ENCODE results near the gene CADPS.

CADPS gene

DNA sequence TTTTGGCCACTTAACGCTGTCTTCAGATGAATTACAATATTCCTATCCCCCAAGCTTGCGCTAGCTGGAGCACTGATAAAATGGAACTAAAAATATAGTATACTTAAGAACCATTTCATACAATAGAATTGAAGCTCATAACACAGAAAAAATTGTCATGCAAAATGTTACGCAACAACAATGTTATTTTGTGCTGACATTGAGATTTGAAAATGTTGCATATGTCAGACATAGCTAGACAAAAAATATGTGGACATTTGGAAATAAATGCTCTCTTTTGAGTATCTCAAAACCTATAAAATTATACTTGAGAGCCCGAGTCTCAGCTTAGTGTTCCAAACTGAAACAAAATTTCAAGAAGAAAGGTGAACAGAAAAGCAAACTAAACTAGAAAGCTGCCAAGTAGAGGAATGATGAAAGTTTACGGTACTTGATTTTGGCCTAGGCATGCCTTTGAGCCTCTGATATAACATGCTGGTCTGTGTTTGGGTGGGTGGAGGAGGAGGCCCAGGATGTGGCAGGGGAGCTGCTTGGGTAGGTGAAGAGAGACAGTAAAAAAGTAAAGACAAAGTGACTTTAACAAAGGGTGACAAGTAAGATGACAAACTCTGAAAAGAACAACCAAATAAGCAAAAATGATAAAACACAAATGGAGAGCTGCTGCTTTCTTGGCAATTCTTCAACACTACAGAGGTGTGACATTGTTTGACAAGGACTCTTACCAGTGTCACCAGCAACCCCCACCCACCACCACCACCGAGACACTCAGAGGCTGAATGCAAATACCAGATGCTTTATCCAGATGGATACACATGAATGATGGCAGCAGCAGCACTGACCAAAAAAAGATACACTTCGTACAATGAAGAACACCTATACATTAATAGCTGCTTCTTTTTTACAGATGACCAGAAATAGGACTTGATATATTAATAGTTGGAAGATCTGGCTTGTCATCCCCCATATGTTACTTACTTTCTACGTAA is 372.6 kb downstream of the CADPS start:
- H2AFZ ChIP-seq (ENCODE audit: low read depth, low read length): no peak overlapping the region
- no peaks in the 10 kb centered on the region for H3K4me1 ChIP-seq (ENCODE audit: insufficient read depth, low read length)
- no peak overlapping the region for H3K4me3 ChIP-seq (ENCODE audit: low read length)
- peaks cover 9% of the 10 kb centered on the region for H3K27me3 ChIP-seq (ENCODE audit: insufficient read depth, low read length)
- H3K36me3 ChIP-seq (ENCODE audit: insufficient read depth, low read length): no peaks in the 10 kb centered on the region
- H3K9me3 ChIP-seq (ENCODE audit: low read length): no peaks in the 10 kb centered on the region

DNA sequence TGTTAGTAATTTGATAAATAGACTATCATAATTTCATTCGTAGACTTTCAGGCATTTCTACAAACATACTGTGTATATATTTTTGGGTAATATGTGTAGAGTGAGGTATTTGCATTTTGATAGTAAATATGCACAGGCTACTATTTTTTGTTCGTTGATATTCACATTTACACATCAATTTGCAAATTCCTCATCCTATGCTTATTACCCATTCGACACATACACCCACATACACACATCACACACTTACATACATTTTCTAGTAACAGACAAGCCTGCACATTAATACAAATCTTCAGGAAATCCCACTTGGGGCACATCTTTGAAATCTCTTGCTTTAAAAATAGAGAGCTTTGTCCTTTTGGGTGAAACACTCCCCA is 373.9 kb downstream of the CADPS start:
- H2AFZ ChIP-seq (ENCODE audit: low read depth, low read length): no peak overlapping the region

GRCh38 chr3:62500556-62501288 is 374.5 kb downstream of the CADPS start:
- H3K4me1 ChIP-seq (ENCODE audit: insufficient read depth, low read length): no peaks in the 10 kb centered on the region
- no peaks in the 10 kb centered on the region for H3K36me3 ChIP-seq (ENCODE audit: insufficient read depth, low read length)
- no peak overlapping the region for H2AFZ ChIP-seq (ENCODE audit: low read depth, low read length)
- H3K4me3 ChIP-seq (ENCODE audit: low read length): no peak overlapping the region
- H3K9me3 ChIP-seq (ENCODE audit: low read length): no peaks in the 10 kb centered on the region
- H3K27me3 ChIP-seq (ENCODE audit: insufficient read depth, low read length): peaks cover 12% of the 10 kb centered on the region

More for the DNA sequence above, 373.9 kb downstream of the CADPS start:
- H3K4me3 ChIP-seq (ENCODE audit: low read length): no peak overlapping the region
- no peaks in the 10 kb centered on the region for H3K36me3 ChIP-seq (ENCODE audit: insufficient read depth, low read length)
- H3K4me1 ChIP-seq (ENCODE audit: insufficient read depth, low read length): no peaks in the 10 kb centered on the region
- peaks cover 12% of the 10 kb centered on the region for H3K27me3 ChIP-seq (ENCODE audit: insufficient read depth, low read length)
- no peaks in the 10 kb centered on the region for H3K9me3 ChIP-seq (ENCODE audit: low read length)

- peaks cover 3% of the 10 kb centered on the region for H3K27me3 ChIP-seq (ENCODE audit: insufficient read depth, low read length)
- no peaks in the 10 kb centered on the region for H3K4me1 ChIP-seq (ENCODE audit: insufficient read depth, low read length)
- no peaks in the 10 kb centered on the region for H3K36me3 ChIP-seq (ENCODE audit: insufficient read depth, low read length)
- H2AFZ ChIP-seq (ENCODE audit: low read depth, low read length): no peak overlapping the region
- H3K9me3 ChIP-seq (ENCODE audit: low read length): no peaks in the 10 kb centered on the region
- no peak overlapping the region for H3K4me3 ChIP-seq (ENCODE audit: low read length)
Measured at GRCh38 chr3:62497156-62497555, 378.1 kb downstream of the CADPS start.

DNA sequence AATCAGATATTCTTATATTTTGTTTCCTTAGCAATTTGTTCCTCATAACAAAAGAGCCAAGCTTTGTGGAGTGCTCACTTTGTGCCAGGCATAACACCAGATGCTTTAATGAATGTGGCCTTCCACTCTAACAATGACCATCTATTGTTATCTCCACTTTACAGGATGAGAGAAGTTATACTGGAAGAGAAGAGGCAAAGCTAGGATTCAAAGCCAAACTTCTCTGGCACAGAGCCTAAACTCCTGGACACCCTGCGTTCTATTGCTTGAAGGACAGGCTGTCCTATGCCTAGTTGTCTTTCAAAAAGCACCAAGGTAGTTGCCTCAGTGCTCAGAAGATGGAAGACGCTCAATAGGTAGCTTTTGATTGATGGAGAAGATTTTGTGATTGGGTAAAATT is 378.7 kb downstream of the CADPS start:
- Histone ChIP-seq H3K36me3 (ENCODE audit: insufficient read depth, low read length) (no peaks in the 10 kb centered on the region), H3K4me3 (ENCODE audit: low read length) (no peak overlapping the region), H3K4me1 (ENCODE audit: insufficient read depth, low read length) (no peaks in the 10 kb centered on the region), H3K27me3 (ENCODE audit: insufficient read depth, low read length) (peaks cover 3% of the 10 kb centered on the region), H3K9me3 (ENCODE audit: low read length) (no peaks in the 10 kb centered on the region), H2AFZ (ENCODE audit: low read depth, low read length) (no peak overlapping the region)

DNA sequence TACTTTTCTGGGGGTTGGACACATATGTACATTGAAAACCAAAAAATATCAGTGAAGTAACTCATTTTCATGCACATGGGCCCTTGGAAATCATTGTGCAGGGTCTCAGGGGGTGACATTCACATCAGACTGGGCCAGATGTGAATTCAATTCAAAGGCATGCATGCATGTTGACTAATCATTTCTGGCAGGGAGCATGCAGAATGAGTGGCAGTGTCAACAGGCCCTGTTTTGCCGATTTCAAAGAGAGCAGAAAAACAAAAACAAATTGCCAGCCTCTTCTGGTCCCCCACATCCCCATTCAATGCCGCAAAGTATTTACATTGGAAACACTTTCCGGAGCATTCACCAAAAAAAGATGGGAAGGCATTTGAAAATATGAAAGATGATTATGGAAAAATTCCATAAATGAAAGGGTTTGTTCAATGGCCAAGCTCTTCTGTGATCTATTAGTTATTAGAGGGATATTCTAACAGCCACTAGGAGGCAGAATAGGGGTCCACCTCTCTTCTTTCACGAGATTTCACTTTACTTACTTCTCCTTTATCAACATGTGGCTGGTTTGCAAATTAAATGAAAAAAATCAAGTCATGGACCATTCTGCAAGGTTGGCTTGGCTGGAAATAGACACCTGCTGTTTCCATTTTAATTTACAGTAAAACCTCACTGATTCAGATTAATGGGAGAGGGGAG is 382.0 kb downstream of the CADPS start:
- H3K36me3 ChIP-seq (ENCODE audit: insufficient read depth, low read length): no peaks in the 10 kb centered on the region
- no peaks in the 10 kb centered on the region for H3K9me3 ChIP-seq (ENCODE audit: low read length)
- H3K4me3 ChIP-seq (ENCODE audit: low read length): no peak overlapping the region
- H2AFZ ChIP-seq (ENCODE audit: low read depth, low read length): no peak overlapping the region
- peaks cover 3% of the 10 kb centered on the region for H3K27me3 ChIP-seq (ENCODE audit: insufficient read depth, low read length)
- H3K4me1 ChIP-seq (ENCODE audit: insufficient read depth, low read length): no peaks in the 10 kb centered on the region

GRCh38 chr3:62482961-62483360 is 392.3 kb downstream of the CADPS start:
- Histone ChIP-seq H3K27me3 (ENCODE audit: insufficient read depth, low read length) (peaks cover 11% of the 10 kb centered on the region), H3K4me3 (ENCODE audit: low read length) (no peak overlapping the region), H3K4me1 (ENCODE audit: insufficient read depth, low read length) (no peaks in the 10 kb centered on the region), H3K36me3 (ENCODE audit: insufficient read depth, low read length) (no peaks in the 10 kb centered on the region), H2AFZ (ENCODE audit: low read depth, low read length) (no peak overlapping the region), H3K9me3 (ENCODE audit: low read length) (no peaks in the 10 kb centered on the region)

- H3K27me3 ChIP-seq (ENCODE audit: insufficient read depth, low read length): peaks cover 13% of the 10 kb centered on the region
- no peaks in the 10 kb centered on the region for H3K4me1 ChIP-seq (ENCODE audit: insufficient read depth, low read length)
- H3K9me3 ChIP-seq (ENCODE audit: low read length): no peaks in the 10 kb centered on the region
- H3K36me3 ChIP-seq (ENCODE audit: insufficient read depth, low read length): no peaks in the 10 kb centered on the region
- no peak overlapping the region for H3K4me3 ChIP-seq (ENCODE audit: low read length)
- no peak overlapping the region for H2AFZ ChIP-seq (ENCODE audit: low read depth, low read length)
Measured at GRCh38 chr3:62481962-62482361, 393.3 kb downstream of the CADPS start.

DNA sequence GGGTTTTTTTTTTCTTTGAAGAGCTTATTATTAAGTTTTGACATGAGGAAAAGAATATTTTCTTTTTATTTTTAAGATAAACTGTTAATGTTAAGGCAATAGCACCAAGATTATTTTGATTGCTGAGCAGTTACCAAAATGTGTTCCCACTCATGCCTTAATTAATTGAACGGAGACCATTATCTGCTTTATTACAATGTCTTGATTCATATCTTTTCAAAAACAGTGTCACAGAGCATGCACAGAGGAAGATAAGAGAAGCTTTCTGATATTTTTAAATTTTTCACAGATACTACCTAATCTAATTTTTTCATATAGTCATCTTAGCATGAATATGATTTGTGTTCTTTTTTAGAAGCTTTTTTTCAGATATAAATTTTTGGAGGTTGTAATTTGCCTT is 395.2 kb downstream of the CADPS start:
- Histone ChIP-seq H3K27me3 (ENCODE audit: insufficient read depth, low read length) (peaks cover 15% of the 10 kb centered on the region), H3K9me3 (ENCODE audit: low read length) (no peaks in the 10 kb centered on the region), H3K4me1 (ENCODE audit: insufficient read depth, low read length) (no peaks in the 10 kb centered on the region), H3K4me3 (ENCODE audit: low read length) (no peak overlapping the region), H2AFZ (ENCODE audit: low read depth, low read length) (no peak overlapping the region), H3K36me3 (ENCODE audit: insufficient read depth, low read length) (no peaks in the 10 kb centered on the region)

- peaks cover 13% of the 10 kb centered on the region for H3K27me3 ChIP-seq (ENCODE audit: insufficient read depth, low read length)
- H3K4me1 ChIP-seq (ENCODE audit: insufficient read depth, low read length): no peaks in the 10 kb centered on the region
- H2AFZ ChIP-seq (ENCODE audit: low read depth, low read length): no peak overlapping the region
Measured at GRCh38 chr3:62479326-62479725, 395.9 kb downstream of the CADPS start.

GRCh38 chr3:62475306-62475705 is 399.9 kb downstream of the CADPS start:
- H3K27me3 ChIP-seq (ENCODE audit: insufficient read depth, low read length): peaks cover 17% of the 10 kb centered on the region
- no peaks in the 10 kb centered on the region for H3K4me1 ChIP-seq (ENCODE audit: insufficient read depth, low read length)
- no peak overlapping the region for H2AFZ ChIP-seq (ENCODE audit: low read depth, low read length)
- no peaks in the 10 kb centered on the region for H3K9me3 ChIP-seq (ENCODE audit: low read length)
- no peak overlapping the region for H3K4me3 ChIP-seq (ENCODE audit: low read length)
- H3K36me3 ChIP-seq (ENCODE audit: insufficient read depth, low read length): no peaks in the 10 kb centered on the region

More at GRCh38 chr3:62479326-62479725, 395.9 kb downstream of the CADPS start:
- Histone ChIP-seq H3K9me3 (ENCODE audit: low read length) (no peaks in the 10 kb centered on the region), H3K36me3 (ENCODE audit: insufficient read depth, low read length) (no peaks in the 10 kb centered on the region), H3K4me3 (ENCODE audit: low read length) (no peak overlapping the region)

GRCh38 chr3:62467966-62468722 is 407.1 kb downstream of the CADPS start:
- no peak overlapping the region for H2AFZ ChIP-seq (ENCODE audit: low read depth, low read length)
- H3K36me3 ChIP-seq (ENCODE audit: insufficient read depth, low read length): no peaks in the 10 kb centered on the region
- peaks cover 28% of the 10 kb centered on the region for H3K27me3 ChIP-seq (ENCODE audit: insufficient read depth, low read length)
- H3K4me3 ChIP-seq (ENCODE audit: low read length): no peak overlapping the region
- H3K4me1 ChIP-seq (ENCODE audit: insufficient read depth, low read length): no peaks in the 10 kb centered on the region
- H3K9me3 ChIP-seq (ENCODE audit: low read length): no peaks in the 10 kb centered on the region

Data from neuron (in vitro differentiated cells).